Uterus (tissue), 4 donors: Measurements from ENCODE around the gene GIT2. TPM values are rescaled to one million over a fixed set of nuclear protein-coding genes. Genes with fewer than 3 reads are reported as not detected.

Source experiments
- DNase-seq, 2 donors: peaks; one replicate each; pipeline ENCODE4 v3.0.0-alpha.2; 2019 to 2020
- H3K27ac ChIP-seq, 2 donors: fragments of 200-600 bp; sonication (generic); 1 replicate in 1 of 2; 2 replicates in 1 of 2; pipeline ENCODE4 v1.5.1; 2016 to 2018
- H3K27me3 ChIP-seq, 2 donors: fragments of 200-600 bp; sonication (generic); one replicate each; pipeline ENCODE4 v1.5.1; 2018 to 2019; ENCODE audit warnings: control low read depth in 1 of 2
- H3K36me3 ChIP-seq, 2 donors: fragments of 200-600 bp; sonication (generic); one replicate each; pipeline ENCODE4 v1.5.1; 2019; ENCODE audit warnings: control low read depth in 1 of 2
- H3K4me1 ChIP-seq, 2 donors: fragments of 200-600 bp; sonication (generic); one replicate each; pipeline ENCODE4 v1.5.1; 2018 to 2019; ENCODE audit warnings: control low read depth in 1 of 2
- H3K4me3 ChIP-seq, 2 donors: fragments of 200-600 bp; sonication (generic); 1 replicate in 1 of 2; 2 replicates in 1 of 2; pipeline ENCODE4 v1.5.1; 2018 to 2019; ENCODE audit warnings: mild to moderate bottlenecking in 1 of 2
- H3K9me3 ChIP-seq, 2 donors: fragments of 200-600 bp; sonication (generic); one replicate each; pipeline ENCODE4 v1.5.1; 2019; ENCODE audit warnings: control low read depth in 1 of 2
- CTCF ChIP-seq, 4 experiments: fragments of 200-600 bp in 2 of 4; fragments of 450-650 bp in 2 of 4; sonication (generic) in 2 of 4; IDR thresholded peaks; one replicate each; pipeline ENCODE4 v1.5.1; 2016 to 2019; ENCODE audit warnings: antibody characterized with exemption in 4 of 4, mild to moderate bottlenecking in 2 of 4, moderate library complexity in 1 of 4
- POLR2A ChIP-seq, 2 donors: fragments of 450-650 bp; IDR thresholded peaks; one replicate each; pipeline ENCODE4 v1.6.1; 2016; ENCODE audit warnings: antibody characterized with exemption in 2 of 2, mild to moderate bottlenecking in 1 of 2, moderate library complexity in 1 of 2
- intact Hi-C: fragments of 100-400 bp; cut with DNase I; formaldehyde crosslinking; loops from one replicate; pipeline ENCODE4 v1.15.1; 2023; ENCODE audit warnings: low total_unique reads
- total RNA-seq, 4 donors: library from RNA; depleted of rRNA in 3 of 4; stranded (reverse); fragments of >200 nt in 3 of 4; gene quantifications; one replicate each; pipeline versions ENCODE4 v1.1.0 to v1.2.4, GENCODE V29; 2014 to 2023
- donor health status: DM: yes; HTN: yes; CAD: no.

The GIT2 gene
- total RNA-seq, 4 donors from 2014 or later = 30.3 to 55.7 (median 47.0) TPM

- Histone ChIP-seq H3K36me3 (no peaks in the 10 kb centered on the region), H3K27me3 (no peaks in the 10 kb centered on the region), H3K4me3 (no peak overlapping the region), H3K27ac (no peak overlapping the region), H3K4me1 (no peaks in the 10 kb centered on the region), H3K9me3 (no peaks in the 10 kb centered on the region)
- DNase-seq = no peak
- TF ChIP-seq POLR2A (IDR thresholded peaks at IDR 0.05) (no peak), CTCF (IDR thresholded peaks at IDR 0.05) (no peak)
- intact Hi-C loops = no loop called here
Measured at GRCh38 chr12:109921982-109922381, 74.2 kb downstream of the GIT2 start.

- Histone ChIP-seq H3K4me1 (no peaks in the 10 kb centered on the region), H3K27me3 (no peaks in the 10 kb centered on the region), H3K4me3 (no peak overlapping the region), H3K9me3 (no peaks in the 10 kb centered on the region), H3K36me3 (no peaks in the 10 kb centered on the region), H3K27ac (no peak overlapping the region)
- intact Hi-C loops = no loop called here
- DNase-seq = no peak
- no peak for TF ChIP-seq POLR2A (IDR thresholded peaks at IDR 0.05)
- no peak for TF ChIP-seq CTCF (IDR thresholded peaks at IDR 0.05)
Measured at GRCh38 chr12:109920261-109920780, 75.8 kb downstream of the GIT2 start.

- no peaks in the 10 kb centered on the region for H3K9me3 ChIP-seq
- no peak overlapping the region for H3K4me3 ChIP-seq
- H3K36me3 ChIP-seq = no peaks in the 10 kb centered on the region
- no peaks in the 10 kb centered on the region for H3K27me3 ChIP-seq
- no peaks in the 10 kb centered on the region for H3K4me1 ChIP-seq
- H3K27ac ChIP-seq = no peak overlapping the region
- no peak for TF ChIP-seq POLR2A (IDR thresholded peaks at IDR 0.05)
- TF ChIP-seq CTCF (IDR thresholded peaks at IDR 0.05) = no peak
- intact Hi-C loops = no loop called here
- no peak for DNase-seq
Measured at GRCh38 chr12:109919456-109919855, 76.7 kb downstream of the GIT2 start.

GRCh38 chr12:109916045-109916444 lies 80.1 kb downstream of the GIT2 start:
- no peaks in the 10 kb centered on the region for H3K36me3 ChIP-seq
- TF ChIP-seq CTCF (IDR thresholded peaks at IDR 0.05) (no peak), POLR2A (IDR thresholded peaks at IDR 0.05) (no peak)
- H3K4me3 ChIP-seq = no peak overlapping the region
- no peaks in the 10 kb centered on the region for H3K9me3 ChIP-seq
- no peak for DNase-seq
- intact Hi-C loops = no loop called here
- no peaks in the 10 kb centered on the region for H3K4me1 ChIP-seq
- H3K27ac ChIP-seq = no peak overlapping the region
- H3K27me3 ChIP-seq = no peaks in the 10 kb centered on the region

- Histone ChIP-seq H3K4me3 (no peak overlapping the region), H3K27me3 (no peaks in the 10 kb centered on the region)
Measured at GRCh38 chr12:109915171-109916040, 80.8 kb downstream of the GIT2 start.

More at GRCh38 chr12:109915171-109916040, 80.8 kb downstream of the GIT2 start:
- Histone ChIP-seq H3K9me3 (no peaks in the 10 kb centered on the region), H3K36me3 (no peaks in the 10 kb centered on the region), H3K27ac (no peak overlapping the region), H3K4me1 (no peaks in the 10 kb centered on the region)
- no peak for DNase-seq
- intact Hi-C loops = no loop called here
- TF ChIP-seq CTCF (IDR thresholded peaks at IDR 0.05) (no peak), POLR2A (IDR thresholded peaks at IDR 0.05) (no peak)
